Hematopoietic multipotent progenitor cell treated with erythropoietin and hydrocortisone succinate and interleukin-3 and kit ligand, for 6 days (in vitro differentiated cells): ENCODE measurements around the gene SLC25A48.

ENCODE experiments used
- DNase-seq: peaks from one replicate; pipeline ENCODE4 v3.0.0-alpha.2; 2015

The SLC25A48 gene

GRCh38 chr5:135934939-135935338, 100.5 kb downstream of the SLC25A48 start:
- DNase-seq = no peak

- DNase-seq = no peak
Observed at GRCh38 chr5:135937245-135937911, 102.9 kb downstream of the SLC25A48 start.
